Loucy (cell line): ENCODE measurements around the gene CCDC146.

Experiments used
- CTCF ChIP-seq: fragments of 200-600 bp; sonication (generic); conservative IDR thresholded peaks from 2 replicates; pipeline ENCODE4 v1.5.1; 2014; ENCODE audit warnings: mild to moderate bottlenecking, antibody characterized with exemption, low read length
- EZH2phosphoT487 ChIP-seq: fragments of 200-600 bp; IDR thresholded peaks from 2 replicates; pipeline ENCODE4 v1.6.1; 2018; ENCODE audit warnings: antibody characterized with exemption, mild to moderate bottlenecking, moderate library complexity, borderline replicate concordance

- TF ChIP-seq CTCF (no peak), EZH2phosphoT487 (no peak)
Measured at GRCh38 chr7:77270094-77270480, 147.7 kb downstream of the CCDC146 start.
